ENCODE measurements around the gene EPM2AIP1.
A peak's percentile ranks its signal among the peaks of the same experiment; 100 is the strongest.
"Not testable (repeated sequence)": the region's sequence is repeated elsewhere in the genome, so short reads cannot be mapped to it uniquely, and the experiment has no call there.

The EPM2AIP1 gene

DNA sequence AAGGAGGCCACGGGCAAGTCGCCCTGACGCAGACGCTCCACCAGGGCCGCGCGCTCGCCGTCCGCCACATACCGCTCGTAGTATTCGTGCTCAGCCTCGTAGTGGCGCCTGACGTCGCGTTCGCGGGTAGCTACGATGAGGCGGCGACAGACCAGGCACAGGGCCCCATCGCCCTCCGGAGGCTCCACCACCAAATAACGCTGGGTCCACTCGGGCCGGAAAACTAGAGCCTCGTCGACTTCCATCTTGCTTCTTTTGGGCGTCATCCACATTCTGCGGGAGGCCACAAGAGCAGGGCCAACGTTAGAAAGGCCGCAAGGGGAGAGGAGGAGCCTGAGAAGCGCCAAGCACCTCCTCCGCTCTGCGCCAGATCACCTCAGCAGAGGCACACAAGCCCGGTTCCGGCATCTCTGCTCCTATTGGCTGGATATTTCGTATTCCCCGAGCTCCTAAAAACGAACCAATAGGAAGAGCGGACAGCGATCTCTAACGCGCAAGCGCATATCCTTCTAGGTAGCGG, at the start of gene EPM2AIP1:
Gene EPM2AIP1, minus strand, starts transcription at position 326 of the 520 bp plus-strand sequence. Its CDS starts 54 bp downstream, at position 272.
- peak; percentile 96 for DNase-seq (ENCODE audit: low read depth)

DNA sequence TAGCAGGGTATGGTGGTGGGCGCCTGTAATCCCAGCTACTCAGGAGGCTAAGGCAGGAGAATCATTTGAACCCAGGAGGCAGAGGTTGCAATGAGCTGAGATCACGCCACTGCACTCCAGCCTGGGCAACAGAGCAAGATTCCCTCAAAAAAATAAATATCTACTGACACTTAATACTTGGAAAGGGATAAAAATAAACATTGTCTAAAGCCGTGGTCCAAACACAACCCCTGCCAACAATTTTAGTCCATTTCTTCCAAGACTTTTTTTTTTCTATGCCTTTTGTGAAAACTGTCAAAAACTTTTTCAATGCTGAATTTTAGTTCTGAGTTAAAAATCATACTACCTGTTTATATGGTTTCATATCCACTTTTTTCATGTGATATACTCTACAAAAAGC, 49.8 kb upstream of the EPM2AIP1 start:
- DNase-seq (ENCODE audit: low read depth) = not testable (repeated sequence)

DNA sequence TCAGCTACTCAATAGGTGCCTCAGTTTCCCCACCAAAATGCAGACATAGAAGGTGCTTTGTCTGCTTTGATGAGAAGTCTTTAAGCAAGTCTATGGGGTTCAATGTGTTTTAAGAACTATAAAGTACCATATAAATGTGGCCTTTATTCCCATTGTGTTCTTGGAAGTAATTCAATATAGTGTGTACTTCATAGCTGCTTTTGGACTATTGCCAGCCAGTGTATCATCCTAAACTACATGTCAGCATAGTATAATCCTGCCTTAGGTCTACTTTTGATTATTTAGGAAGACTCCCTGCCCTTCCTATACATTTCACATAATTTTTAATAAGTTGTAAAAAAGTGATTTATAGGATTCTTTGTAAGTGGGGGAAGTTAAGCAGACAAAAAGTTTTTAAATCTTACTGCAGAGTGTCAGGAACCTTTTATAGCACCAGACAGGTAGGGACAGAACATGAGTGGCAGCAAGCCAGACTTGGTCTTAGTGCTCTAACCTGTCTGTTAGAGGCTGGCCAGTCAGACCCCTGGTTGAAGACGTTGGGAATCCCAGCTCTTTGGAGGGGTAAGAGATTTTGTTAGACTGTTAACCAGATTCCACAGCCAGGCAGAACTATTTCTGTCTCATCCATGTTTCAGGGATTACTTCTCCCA, 48.7 kb upstream of the EPM2AIP1 start:
- no peak for DNase-seq (ENCODE audit: low read depth)

DNA sequence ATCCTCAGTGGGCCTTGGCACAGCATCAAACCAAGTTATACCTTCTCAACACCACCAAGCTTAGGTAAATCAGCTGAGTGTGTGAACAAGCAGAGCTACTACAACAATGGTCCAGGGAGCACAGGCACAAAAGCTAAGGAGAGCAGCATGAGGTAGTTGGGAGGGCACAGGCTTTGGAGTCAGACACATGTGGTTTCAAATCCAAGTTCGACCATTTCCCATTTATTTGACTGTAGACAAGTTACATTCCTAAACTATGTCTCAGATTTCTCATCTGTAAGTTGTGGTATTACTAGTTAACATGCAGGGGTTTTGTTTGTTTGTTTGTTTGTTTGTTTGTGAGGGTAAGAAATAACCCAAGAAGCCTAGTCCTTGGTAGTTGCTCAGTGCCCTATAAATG, 47.3 kb upstream of the EPM2AIP1 start:
- DNase-seq (ENCODE audit: low read depth) = no peak

DNA sequence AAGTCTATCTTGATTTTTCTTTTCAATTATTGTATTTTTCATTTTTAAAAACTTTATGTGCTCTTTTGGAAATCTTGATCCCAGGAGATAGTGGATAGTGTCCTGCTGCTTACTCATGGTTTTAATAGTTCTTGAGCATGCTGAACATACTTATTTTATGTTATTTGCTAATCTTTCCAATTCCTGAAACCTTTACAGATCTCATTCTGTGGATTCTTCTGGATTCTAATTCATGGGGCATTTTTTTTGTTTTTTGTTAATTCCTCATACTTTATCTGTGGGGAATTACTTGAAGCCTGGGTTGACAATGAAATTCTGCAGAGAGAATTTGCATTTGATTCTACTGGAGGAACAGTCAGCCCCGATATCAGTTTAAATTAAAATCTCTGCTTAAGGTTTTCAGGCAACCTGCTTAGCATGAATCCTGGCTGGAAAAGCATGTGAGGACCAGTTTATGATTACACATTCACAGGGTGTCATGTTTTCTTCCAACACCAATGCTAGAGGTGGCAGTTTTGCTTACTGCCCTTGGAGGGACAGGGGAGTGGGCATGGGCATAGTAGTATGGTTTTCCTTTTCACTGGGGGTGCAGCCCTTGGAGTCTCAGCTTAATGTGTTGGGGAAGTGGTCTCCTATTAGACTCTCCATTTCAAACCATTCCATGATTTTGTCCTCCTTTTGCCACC, 46.4 kb upstream of the EPM2AIP1 start:
- no peak for DNase-seq (ENCODE audit: low read depth)

DNA sequence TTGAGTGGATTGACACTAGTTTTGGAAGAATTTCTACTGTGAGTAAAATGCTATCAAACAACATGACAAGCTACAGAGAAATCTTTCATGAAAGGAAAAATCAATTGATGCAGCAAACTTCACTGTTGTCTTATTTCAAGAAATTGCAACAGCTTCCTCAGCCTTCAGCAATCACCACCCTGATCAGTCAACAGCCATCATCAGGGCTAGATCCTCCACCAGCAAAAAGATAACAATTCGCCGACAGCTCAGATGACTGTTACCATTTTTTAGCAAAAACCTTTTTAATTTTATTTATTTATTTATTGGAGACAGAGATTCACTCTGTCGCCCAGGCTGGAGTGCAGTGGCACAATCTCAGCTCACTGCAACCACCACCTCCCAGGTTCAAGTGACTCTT, 44.4 kb upstream of the EPM2AIP1 start:
- DNase-seq (ENCODE audit: low read depth) = no peak

DNA sequence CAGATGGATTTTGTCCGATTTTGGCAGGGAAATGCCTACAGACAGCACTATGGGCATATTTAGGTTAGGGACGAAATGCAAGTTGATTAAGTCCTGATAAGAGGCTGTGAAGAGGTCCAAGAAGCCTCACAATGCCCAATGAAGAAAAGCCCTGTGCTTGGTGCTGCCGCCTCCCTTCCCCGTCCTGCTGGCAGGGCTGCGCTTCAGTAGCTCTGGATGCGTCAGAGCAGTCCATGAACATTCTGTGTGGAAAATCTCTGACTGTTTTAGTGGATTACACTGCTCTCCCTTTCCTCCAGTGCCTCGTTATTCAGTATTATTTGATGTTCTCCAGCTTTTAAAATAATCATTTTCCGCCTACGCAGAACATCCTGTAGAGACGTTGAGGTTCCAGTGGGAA, 40.0 kb upstream of the EPM2AIP1 start:
- DNase-seq (ENCODE audit: low read depth) = no peak

DNA sequence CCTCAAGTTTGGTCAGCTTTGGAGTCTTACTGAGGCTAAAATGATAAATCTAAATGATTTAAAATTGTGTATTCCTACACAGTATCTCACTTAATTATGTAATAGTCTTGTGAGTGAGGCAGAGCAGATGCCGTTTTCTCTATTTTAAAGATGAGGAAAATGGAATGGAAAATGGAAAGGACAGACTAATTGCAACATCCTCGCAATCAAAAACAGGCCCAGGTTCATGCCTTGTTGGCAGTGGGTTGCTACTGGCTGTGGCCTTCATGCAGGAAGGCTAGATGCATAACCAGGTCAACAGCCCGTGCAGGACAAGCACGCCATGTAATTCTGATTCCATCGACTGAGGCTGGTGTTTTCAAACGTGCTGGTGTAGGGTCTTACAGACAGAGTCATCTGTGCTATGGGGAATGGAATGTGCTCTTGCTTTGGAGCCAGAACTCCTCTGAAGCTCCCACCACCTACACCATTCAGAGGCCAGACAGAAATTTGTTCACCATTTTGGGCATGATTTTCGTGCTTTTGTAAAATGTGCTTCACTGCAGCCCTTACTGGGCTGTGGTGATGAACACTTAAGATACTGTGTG, 38.3 kb upstream of the EPM2AIP1 start:
- DNase-seq (ENCODE audit: low read depth) = no peak

DNA sequence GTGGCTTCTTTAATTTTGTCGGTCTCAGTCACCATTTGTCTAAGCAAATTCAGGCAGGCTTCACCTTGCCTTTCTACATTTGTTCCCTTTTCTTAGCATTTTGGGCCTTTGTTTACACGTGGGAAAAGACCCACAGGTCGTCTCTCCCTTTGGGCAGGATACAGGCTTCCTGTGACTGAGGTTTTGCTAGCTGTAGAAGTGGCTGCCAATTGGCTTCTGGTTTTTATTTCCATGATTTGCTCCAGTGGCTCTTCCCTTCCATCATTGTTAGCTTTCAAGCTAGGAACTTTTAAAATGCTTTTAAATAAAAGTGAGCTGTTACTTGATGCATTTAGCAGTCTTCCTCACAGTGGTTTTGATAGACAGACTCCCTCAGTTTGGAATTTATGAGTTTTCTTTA, 37.7 kb upstream of the EPM2AIP1 start:
- DNase-seq (ENCODE audit: low read depth) = no peak

DNA sequence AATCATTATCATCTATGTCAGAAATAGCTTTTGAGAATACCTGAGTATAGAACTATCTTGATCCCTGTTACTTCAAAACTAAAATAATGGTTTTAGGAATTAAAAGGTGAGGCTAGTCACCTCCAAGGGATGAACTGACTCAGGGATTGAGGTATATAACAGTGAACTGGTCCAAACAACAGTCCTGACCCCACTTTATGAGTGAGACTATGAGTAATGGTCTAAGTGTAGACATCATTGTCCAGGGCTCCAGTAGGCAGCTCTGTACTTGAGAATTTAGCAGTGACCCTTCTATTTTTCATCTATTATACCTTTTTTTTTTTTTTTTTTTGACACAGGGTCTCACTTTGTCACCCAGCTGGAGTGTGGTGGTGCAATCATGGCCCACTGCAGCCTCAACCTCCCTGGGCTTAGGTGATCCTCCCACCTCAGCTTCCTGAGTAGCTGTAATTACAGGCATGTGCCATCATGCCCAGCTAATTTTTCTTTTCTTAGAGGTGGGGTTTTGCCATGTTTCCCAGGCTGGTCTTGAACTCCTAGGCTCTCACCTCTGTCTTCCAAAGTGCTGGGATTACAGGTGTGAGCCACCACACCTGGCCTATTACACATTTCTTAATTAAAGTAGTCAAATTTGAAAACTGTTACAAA, 36.7 kb upstream of the EPM2AIP1 start:
- DNase-seq (ENCODE audit: low read depth) = no peak

DNA sequence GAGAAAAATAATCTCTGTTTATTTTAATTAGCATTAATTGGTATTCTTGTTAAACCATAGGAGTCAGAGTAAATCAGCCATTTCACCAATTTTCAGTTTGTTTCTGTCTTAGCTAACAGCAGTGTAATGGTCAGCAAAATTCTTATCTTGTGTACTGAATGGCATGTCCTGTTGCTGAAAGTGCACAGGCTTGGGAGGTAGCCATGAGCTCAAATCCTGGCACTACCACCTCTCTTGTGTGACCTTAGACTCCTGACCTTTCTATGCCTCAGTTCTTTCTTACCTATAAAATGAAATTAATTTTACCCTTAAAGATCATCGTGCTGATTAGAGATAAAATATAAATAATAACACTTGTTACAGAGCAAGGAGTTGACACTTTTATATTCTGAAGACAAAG, 36.2 kb upstream of the EPM2AIP1 start:
- no peak for DNase-seq (ENCODE audit: low read depth)

DNA sequence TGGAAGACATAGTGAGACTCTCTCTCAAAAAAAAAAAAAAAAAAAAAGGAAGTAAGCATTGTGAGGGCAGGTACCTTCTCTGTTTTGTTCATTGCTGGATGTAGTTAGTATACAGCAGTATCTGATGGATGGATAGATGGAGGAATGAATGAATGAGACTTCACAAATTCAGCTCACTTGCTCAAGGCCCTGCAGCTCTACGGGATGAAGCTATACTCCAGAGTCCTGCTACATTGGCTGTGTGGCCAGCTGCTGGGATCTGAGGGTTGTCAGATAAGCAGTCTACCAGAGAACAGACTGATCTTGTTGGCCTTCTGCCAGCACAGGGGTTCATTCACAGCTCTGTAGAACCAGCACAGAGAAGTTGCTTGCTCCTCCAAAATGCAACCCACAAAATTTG, 35.4 kb upstream of the EPM2AIP1 start:
- DNase-seq (ENCODE audit: low read depth) = no peak

DNA sequence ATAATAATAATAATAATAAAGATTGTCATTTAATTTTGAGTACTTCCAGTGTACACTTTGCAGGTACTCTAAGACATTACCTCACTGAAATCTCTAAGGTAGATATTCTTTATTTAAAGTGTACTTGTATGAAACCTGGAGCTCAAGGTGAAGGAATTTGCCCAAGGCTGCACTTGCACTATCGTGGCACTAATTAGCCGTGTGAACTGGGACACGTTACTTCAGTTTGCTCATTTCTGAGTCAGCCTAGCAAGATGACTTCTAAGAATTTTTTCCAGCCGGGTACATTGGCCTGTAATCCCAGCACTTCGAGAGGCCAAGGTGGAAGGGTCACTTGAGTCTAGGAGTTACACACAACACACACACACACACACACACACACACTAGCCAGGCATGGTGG, 33.9 kb upstream of the EPM2AIP1 start:
- DNase-seq (ENCODE audit: low read depth) = no peak

DNA sequence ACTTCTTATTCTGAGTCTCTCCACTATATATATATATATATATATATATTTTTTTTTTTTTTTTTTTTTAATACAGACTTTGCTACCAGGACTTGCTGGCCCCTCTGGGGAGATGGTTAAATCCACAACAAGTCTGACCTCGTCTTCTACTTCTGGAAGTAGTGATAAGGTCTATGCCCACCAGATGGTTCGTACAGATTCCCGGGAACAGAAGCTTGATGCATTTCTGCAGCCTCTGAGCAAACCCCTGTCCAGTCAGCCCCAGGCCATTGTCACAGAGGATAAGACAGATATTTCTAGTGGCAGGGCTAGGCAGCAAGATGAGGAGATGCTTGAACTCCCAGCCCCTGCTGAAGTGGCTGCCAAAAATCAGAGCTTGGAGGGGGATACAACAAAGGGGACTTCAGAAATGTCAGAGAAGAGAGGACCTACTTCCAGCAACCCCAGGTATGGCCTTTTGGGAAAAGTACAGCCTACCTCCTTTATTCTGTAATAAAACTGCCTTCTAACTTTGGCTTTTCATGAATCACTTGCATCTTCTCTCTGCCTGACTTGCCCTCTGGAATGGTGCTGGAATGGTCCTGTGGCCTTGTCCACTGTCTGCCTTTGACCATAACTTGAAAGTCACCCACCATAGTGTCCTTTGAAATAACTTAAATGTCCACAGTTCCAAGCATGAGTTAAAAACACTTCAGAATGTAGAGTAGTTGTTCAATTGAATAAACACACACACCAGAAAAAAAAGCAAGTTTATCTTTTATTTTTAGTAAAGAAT, 32.8 kb upstream of the EPM2AIP1 start:
- DNase-seq (ENCODE audit: low read depth) = no peak

DNA sequence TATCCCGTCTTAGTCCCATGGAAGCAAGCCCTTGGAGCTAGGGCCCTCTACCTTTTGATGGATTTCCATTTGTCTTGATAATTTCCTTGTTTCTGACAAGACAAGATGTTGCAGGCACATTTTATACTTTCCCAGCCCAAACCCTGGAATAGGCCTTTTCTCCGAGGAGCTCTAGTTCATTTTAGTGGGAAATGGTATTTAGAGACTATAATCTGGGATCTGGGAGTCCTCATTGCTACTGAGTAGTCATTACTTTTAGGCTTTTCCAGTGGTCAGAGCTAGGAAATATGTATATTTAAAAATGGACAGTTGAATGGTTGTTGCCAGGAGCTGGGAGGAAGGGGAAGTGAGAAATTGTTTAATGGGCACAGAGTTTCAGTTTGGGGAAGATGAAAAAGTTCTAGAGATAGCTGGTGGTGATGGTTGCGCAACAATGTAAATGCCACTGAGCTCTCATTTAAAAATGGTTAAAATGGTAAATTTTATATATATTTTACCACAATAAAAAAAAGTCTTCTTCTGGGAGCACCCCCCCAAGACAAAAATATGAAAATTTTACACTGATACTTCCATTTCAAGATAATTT, 32.0 kb upstream of the EPM2AIP1 start:
- DNase-seq (ENCODE audit: low read depth) = no peak

DNA sequence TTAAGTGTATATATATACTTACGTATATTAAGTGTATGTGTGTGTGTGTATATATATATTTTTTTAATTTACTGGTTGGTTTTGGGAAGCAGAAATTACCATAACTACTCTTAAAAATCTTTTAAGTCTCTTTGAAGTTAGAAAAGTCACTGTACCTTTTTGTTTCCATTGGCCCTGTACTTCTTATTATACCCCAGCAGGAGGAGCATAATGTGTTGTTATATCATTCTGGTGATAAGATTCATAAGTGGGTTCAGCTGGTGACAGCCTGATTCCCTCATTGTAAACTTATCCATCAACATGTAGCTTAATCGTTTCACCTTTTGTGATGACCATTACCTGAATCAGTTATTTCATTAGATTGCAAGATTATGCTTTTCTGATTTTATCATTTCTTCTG, 31.2 kb upstream of the EPM2AIP1 start:
- DNase-seq (ENCODE audit: low read depth) = no peak

DNA sequence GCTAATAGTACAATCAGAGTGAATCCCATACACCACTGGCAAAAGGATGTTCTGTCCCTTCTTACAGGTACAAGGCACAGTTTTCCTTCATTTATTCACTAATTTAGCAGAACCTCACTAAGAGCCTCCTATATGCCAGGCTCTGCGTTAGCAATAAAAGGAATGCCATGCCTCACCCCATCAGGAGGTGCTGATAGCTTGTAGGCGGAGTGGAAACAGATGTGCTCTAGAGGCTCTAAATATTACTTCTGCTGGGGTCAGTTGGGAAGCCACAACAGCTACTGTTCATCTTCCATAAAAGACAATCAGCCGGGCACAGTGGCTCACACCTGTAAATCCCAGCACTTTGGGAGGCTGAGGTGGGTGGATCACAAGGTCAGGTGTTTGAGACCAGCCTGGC, 24.8 kb upstream of the EPM2AIP1 start:
- DNase-seq (ENCODE audit: low read depth) = no peak

DNA sequence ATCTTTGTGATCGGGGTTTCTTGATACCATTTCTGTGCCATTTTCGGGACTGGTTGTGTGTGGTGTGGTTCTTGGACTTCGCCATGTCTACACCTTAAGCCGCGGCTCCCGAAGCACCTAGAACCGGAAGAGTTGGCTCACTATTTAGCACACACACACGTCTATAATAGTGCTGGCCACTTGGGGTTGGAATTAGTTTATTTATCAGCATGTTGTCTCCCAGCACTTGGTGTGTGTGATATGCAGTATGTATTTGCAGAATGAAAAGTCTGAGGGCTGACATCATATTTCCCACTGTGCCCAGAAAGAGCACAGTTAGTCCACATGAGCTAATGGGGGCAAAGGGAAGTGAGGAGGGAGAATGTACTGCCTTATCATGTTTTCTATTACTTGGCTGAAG, 24.0 kb upstream of the EPM2AIP1 start:
- DNase-seq (ENCODE audit: low read depth) = no peak

DNA sequence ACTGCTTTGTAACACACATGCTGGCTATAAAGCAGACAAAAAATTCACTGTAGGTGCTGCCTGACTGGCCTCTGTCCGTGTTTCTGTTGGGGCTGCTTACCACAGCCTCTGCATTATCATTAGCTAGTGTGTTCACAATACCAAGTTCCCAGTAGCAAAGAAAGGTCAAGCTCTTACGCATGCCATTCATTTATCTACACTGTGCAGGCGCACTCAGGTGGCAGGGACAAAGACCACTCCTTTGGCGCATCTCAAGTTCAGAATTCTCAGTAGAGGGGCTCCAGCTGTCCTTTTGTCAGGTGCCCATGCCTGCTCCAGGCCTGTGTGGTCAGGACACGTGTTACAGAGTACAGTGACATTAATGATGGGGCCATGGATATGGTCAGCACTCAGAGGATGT, 22.7 kb upstream of the EPM2AIP1 start:
- DNase-seq (ENCODE audit: low read depth) = no peak

DNA sequence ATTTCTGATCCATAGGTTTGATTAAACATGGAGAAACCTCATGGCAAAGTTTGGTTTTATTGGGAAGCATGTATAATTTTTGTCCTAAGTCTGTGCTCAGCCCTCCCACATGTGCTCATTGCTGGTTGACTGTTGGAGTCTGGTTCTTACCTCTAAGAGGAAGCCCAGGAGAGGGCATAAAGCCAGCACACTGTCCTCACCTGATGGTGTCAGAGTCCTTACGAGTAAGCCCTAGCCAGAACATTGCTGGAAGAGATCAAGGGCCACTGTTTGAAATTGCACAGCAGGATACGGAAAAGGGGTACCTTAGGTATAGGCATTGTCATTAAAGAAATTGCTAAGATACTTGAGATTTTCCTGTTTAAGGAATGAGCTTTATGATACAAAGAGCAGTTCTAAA, 21.7 kb upstream of the EPM2AIP1 start:
- DNase-seq (ENCODE audit: low read depth) = no peak
